Sigmoid colon (tissue), 3 donors: Measurements from ENCODE around the gene ITM2B.

Experiments
- CTCF ChIP-seq, 4 experiments: fragments of 450-650 bp in 3 of 4; fragments of 200-600 bp in 1 of 4; IDR thresholded peaks; one replicate each; pipeline ENCODE4 v1.5.1; 2016 to 2019; ENCODE audit warnings: antibody characterized with exemption in 4 of 4, mild to moderate bottlenecking in 3 of 4, moderate library complexity in 2 of 4
- POLR2A ChIP-seq, 2 donors: fragments of 450-650 bp; IDR thresholded peaks; one replicate each; pipeline ENCODE4 v1.6.1; 2016; ENCODE audit warnings: antibody characterized with exemption in 2 of 2, mild to moderate bottlenecking in 2 of 2, moderate library complexity in 2 of 2

GRCh38 chr13:48318377-48318811, 85.4 kb downstream of the ITM2B start:
- no peak for TF ChIP-seq CTCF (IDR thresholded peaks at IDR 0.05)
- TF ChIP-seq POLR2A (IDR thresholded peaks at IDR 0.05): no peak
